OCI-LY7 (cell line): Measurements from ENCODE around the gene SULT1E1.

Experiments
- EZH2phosphoT487 ChIP-seq: fragments of 200-600 bp; sonication (generic); IDR thresholded peaks from 2 replicates; pipeline ENCODE4 v1.6.1; 2018; ENCODE audit warnings: low read depth, borderline replicate concordance, mild to moderate bottlenecking, mixed run types, antibody characterized with exemption, low read length, moderate library complexity, mixed read lengths
- TF ChIP-seq, protein P1 (sequence below): fragments of 200-600 bp; sonication (generic); conservative IDR thresholded peaks from 2 replicates; pipeline ENCODE4 v1.5.1; 2014; ENCODE audit warnings: mild to moderate bottlenecking, antibody characterized with exemption, low read length, moderate library complexity, mixed read lengths

DNA sequence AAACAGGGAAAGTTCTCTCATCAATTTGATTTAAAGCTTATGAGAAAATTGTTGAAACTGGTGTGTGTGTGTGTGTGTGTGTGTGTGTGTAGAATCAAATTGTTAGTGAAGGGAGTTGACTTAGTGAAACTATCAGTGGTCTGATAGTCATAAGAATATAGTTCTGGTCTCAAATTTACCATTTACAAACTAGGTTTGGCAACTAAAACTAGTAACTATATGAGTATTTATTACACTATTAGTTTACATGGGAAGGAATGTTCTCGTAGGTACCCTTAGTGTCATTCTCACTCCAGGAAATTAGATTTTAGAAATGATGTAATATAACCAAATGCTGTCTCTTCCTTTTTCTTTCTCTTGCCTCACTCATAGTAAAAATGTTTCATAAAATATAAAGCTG is 11.9 kb downstream of the SULT1E1 start:
- TF ChIP-seq, protein P1, sequence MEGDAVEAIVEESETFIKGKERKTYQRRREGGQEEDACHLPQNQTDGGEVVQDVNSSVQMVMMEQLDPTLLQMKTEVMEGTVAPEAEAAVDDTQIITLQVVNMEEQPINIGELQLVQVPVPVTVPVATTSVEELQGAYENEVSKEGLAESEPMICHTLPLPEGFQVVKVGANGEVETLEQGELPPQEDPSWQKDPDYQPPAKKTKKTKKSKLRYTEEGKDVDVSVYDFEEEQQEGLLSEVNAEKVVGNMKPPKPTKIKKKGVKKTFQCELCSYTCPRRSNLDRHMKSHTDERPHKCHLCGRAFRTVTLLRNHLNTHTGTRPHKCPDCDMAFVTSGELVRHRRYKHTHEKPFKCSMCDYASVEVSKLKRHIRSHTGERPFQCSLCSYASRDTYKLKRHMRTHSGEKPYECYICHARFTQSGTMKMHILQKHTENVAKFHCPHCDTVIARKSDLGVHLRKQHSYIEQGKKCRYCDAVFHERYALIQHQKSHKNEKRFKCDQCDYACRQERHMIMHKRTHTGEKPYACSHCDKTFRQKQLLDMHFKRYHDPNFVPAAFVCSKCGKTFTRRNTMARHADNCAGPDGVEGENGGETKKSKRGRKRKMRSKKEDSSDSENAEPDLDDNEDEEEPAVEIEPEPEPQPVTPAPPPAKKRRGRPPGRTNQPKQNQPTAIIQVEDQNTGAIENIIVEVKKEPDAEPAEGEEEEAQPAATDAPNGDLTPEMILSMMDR: no peak
- no peak for TF ChIP-seq EZH2phosphoT487
